Esophagus squamous epithelium (tissue), 5 donors: ENCODE measurements around the gene PGM2. TPM values are rescaled to one million over a fixed set of nuclear protein-coding genes. Genes with fewer than 3 reads are reported as not detected.

Experiments used
- DNase-seq: peaks from one replicate; lab custom pipeline; 2025; lab: John Stamatoyannopoulos, UW
- H3K27ac ChIP-seq, 4 donors: fragments of 200-600 bp; sonication (generic); one replicate each; pipeline ENCODE4 v1.5.1; 2016 to 2019; ENCODE audit warnings: mild to moderate bottlenecking in 1 of 4
- H3K27me3 ChIP-seq, 4 donors: fragments of 200-600 bp; sonication (generic); 1 replicate in 3 of 4; 2 replicates in 1 of 4; pipeline versions ENCODE4 v1.5.1 to v1.6.0; 2017 to 2021; ENCODE audit warnings: antibody characterized with exemption in 1 of 4
- H3K36me3 ChIP-seq, 3 donors: fragments of 200-600 bp; sonication (generic); one replicate each; pipeline ENCODE4 v1.5.1; 2016 to 2019
- H3K4me1 ChIP-seq, 3 donors: fragments of 200-600 bp; sonication (generic); one replicate each; pipeline ENCODE4 v1.5.1; 2017 to 2019
- H3K4me3 ChIP-seq, 4 donors: fragments of 200-600 bp; sonication (generic); 1 replicate in 3 of 4; 2 replicates in 1 of 4; pipeline ENCODE4 v1.5.1; 2016 to 2019; ENCODE audit warnings: mild to moderate bottlenecking in 2 of 4, moderate library complexity in 1 of 4
- H3K9me3 ChIP-seq, 3 donors: fragments of 200-600 bp; sonication (generic); one replicate each; pipeline ENCODE4 v1.5.1; 2016 to 2019
- POLR2A ChIP-seq, 4 donors: fragments of 450-650 bp; IDR thresholded peaks; one replicate each; pipeline ENCODE4 v1.6.1; 2017; ENCODE audit warnings: antibody characterized with exemption in 4 of 4, mild to moderate bottlenecking in 4 of 4, moderate library complexity in 3 of 4
- WGBS, 2 donors: methylation state at CpG; one replicate each; pipeline ENCODE4 v1.1.5; 2018; 5-methylcytosine and 5-hydroxymethylcytosine counted together
- intact Hi-C: fragments of 100-400 bp; cut with DNase I; formaldehyde crosslinking; loops from one replicate; pipeline ENCODE4 v1.15.0; 2022
- total RNA-seq, 4 donors: library from RNA; depleted of rRNA; stranded (reverse); fragments of >200 nt; gene quantifications; one replicate each; pipeline ENCODE4 v1.1.0, GENCODE V29; 2016
- TF ChIP-seq, protein P1 (sequence below), 6 experiments: fragments of 450-650 bp in 4 of 6; fragments of 200-600 bp in 2 of 6; sonication (generic) in 2 of 6; IDR thresholded peaks; one replicate each; pipeline ENCODE4 v1.5.1; 2016 to 2019; ENCODE audit warnings: antibody characterized with exemption in 6 of 6, mild to moderate bottlenecking in 4 of 6, moderate library complexity in 4 of 6
- donor health status: DM: yes; HTN: yes; CAD: no.

Gene PGM2
- total RNA-seq, 4 donors from 2014 or later = 65.6 to 127 (median 93.6) TPM

DNA sequence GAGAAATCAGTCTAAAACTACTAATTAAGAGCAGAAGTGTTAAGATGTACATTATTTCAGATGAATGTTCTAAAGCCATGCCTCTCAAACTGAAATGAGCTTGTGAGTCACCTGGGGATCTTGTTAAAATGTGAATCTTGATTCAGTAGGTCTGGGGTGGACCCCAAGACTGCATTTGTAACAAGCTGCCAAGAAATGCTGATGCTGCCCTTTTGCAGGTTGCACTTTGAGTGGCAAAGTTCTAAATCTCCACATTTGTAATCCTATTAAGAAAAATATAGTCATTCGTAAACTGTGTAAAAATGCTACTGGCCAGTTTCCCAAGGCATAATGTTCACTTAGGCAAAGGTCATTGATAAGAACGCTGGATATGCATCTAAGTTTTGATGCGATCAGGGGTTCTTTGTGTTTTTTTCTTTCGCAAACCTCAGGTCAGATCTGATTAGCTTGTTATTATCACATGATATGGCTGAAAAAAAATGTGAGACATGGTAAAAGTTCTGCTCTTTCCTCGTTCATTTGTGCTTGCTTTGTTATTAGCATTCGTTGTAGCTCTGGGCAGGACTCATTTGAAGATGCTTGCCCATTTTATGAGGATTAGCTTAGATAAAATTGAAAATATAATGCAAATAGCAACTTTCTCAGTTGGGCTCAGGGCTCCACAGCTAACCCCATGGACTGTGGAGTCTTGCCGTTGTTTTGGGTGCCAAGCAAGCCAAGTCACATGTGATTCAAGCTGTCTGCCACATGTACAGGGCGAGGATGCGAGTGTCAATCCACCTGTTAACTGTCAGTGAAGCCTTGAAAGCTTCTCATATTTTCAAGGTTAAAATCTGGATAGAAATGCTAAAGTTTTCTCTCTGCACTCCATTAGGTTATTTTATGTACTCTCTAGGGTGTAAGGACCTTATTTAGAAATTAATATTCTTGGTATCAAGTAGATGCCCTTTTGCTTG is 76.5 kb downstream of the PGM2 start:
- Histone ChIP-seq H3K4me3 (no peak overlapping the region), H3K27ac (no peak overlapping the region), H3K27me3 (no peaks in the 10 kb centered on the region), H3K9me3 (no peaks in the 10 kb centered on the region), H3K4me1 (peaks cover 0 to 7% (median 0%) of the 10 kb centered on the region in 3 donors), H3K36me3 (peaks cover 0 to 3% (median 0%) of the 10 kb centered on the region in 3 donors)
- intact Hi-C loops = loop anchor here (10.0 kb wide), 1 partner anchor 122 kb away; no protein-coding TSS in a partner anchor
- 84 to 89% methylated on average over 9 of the region's 9 CpGs for WGBS, 2 donors
- TF ChIP-seq, protein P1, sequence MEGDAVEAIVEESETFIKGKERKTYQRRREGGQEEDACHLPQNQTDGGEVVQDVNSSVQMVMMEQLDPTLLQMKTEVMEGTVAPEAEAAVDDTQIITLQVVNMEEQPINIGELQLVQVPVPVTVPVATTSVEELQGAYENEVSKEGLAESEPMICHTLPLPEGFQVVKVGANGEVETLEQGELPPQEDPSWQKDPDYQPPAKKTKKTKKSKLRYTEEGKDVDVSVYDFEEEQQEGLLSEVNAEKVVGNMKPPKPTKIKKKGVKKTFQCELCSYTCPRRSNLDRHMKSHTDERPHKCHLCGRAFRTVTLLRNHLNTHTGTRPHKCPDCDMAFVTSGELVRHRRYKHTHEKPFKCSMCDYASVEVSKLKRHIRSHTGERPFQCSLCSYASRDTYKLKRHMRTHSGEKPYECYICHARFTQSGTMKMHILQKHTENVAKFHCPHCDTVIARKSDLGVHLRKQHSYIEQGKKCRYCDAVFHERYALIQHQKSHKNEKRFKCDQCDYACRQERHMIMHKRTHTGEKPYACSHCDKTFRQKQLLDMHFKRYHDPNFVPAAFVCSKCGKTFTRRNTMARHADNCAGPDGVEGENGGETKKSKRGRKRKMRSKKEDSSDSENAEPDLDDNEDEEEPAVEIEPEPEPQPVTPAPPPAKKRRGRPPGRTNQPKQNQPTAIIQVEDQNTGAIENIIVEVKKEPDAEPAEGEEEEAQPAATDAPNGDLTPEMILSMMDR (IDR thresholded peaks at IDR 0.05) = no peak
- no peak for TF ChIP-seq POLR2A (IDR thresholded peaks at IDR 0.05)
- no peak for DNase-seq

DNA sequence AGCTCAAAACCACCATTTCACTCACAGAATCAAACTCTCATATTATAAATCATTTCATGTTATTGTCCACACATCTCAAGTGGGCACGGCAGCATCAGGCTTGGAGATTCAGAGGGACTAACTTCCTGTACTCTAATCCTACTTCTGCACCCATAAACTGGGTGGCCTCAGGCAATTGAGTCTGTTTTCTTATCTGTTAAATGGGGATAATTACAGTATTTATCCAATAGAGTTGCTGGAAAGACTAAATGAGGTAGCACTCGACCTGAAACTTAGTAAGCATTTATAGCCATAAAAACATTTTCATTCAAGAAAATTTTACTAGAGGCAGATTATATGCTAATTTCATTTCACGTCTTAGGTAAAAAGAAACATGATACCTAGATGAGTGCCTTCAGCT is 77.4 kb downstream of the PGM2 start:
- H3K4me3 ChIP-seq = no peak overlapping the region
- intact Hi-C loops = loop anchor here (10.0 kb wide), 1 partner anchor 121 kb away; no protein-coding TSS in a partner anchor
- peaks cover 0 to 3% (median 0%) of the 10 kb centered on the region in 3 donors for H3K36me3 ChIP-seq
- no peak overlapping the region for H3K27ac ChIP-seq
- H3K27me3 ChIP-seq = no peaks in the 10 kb centered on the region
- DNase-seq = no peak
- H3K4me1 ChIP-seq = peaks cover 0 to 7% (median 0%) of the 10 kb centered on the region in 3 donors
- 75 to 88% methylated on average over 3 of the region's 3 CpGs for WGBS, 2 donors
- no peak for TF ChIP-seq POLR2A (IDR thresholded peaks at IDR 0.05)
- TF ChIP-seq, protein P1 (IDR thresholded peaks at IDR 0.05) = no peak
- H3K9me3 ChIP-seq = no peaks in the 10 kb centered on the region

DNA sequence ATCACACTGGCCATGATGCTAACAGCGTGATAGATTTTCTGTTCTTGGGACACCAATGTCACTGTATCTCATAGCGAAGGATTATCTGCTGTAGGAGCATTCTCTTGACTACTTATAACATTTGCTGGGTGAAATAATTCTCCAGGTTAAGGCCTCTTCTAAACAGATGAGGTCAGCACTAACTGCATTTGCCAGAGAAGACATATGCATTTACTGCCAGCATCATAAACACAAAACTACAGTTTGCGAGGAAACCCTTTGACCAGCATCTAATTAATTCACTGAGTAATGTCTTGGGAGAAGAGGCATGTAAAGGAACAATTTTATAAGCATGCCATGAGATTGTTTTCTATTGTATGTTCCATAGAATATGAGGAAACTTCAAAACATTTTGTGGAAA is 78.3 kb downstream of the PGM2 start:
- Histone ChIP-seq H3K36me3 (peaks cover 0 to 3% (median 0%) of the 10 kb centered on the region in 3 donors), H3K27me3 (no peaks in the 10 kb centered on the region), H3K9me3 (no peaks in the 10 kb centered on the region), H3K4me1 (peaks cover 0 to 7% (median 0%) of the 10 kb centered on the region in 3 donors), H3K4me3 (no peak overlapping the region), H3K27ac (no peak overlapping the region)
- WGBS, 2 donors = 88 to 100% methylated on average over 3 of the region's 3 CpGs
- intact Hi-C loops = loop anchor here (10.0 kb wide), 1 partner anchor 120 kb away; no protein-coding TSS in a partner anchor
- no peak for DNase-seq
- no peak for TF ChIP-seq POLR2A (IDR thresholded peaks at IDR 0.05)
- TF ChIP-seq, protein P1 (IDR thresholded peaks at IDR 0.05) = no peak

DNA sequence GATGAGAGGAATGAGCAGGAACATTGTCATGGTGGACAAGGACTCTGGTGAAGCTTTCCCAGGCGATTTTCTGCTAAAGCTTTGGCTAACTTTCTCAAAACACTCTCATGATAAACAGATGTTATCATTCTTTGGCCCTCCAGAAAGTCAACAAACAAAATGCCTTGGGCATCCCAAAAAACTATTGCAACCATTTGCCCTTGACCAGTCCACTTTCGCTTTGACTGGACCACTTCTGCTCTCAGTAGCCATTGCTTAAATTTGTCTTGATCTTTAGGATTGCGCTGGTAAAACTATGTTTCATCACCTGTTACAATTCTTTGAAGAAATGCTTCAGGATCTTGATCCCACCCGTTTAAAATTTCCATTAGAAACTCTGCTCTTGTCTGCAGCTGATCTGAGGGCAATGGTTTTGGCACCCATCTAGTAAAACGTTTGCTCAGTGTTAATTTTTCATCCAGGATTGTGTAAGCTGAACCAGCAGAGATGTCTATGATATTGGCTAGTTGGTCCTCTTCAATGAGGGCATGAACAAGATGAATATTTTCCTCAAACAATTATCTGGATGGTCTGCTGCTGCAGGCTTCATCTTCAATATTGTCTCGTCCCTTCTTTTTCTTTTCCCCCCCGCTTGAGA is 79.2 kb downstream of the PGM2 start:
- Histone ChIP-seq H3K27me3 (no peaks in the 10 kb centered on the region), H3K9me3 (no peaks in the 10 kb centered on the region), H3K27ac (no peak overlapping the region), H3K36me3 (peaks cover 0 to 3% (median 0%) of the 10 kb centered on the region in 3 donors), H3K4me3 (no peak overlapping the region), H3K4me1 (peaks cover 0 to 7% (median 0%) of the 10 kb centered on the region in 3 donors)
- intact Hi-C loops = loop anchor here (10.0 kb wide), 1 partner anchor 119 kb away; no protein-coding TSS in a partner anchor
- 72 to 75% methylated on average over 7 of the region's 7 CpGs for WGBS, 2 donors
- no peak for TF ChIP-seq POLR2A (IDR thresholded peaks at IDR 0.05)
- TF ChIP-seq, protein P1 (IDR thresholded peaks at IDR 0.05) = no peak
- no peak for DNase-seq
